GM18517 (cell line): ENCODE results near the gene PIH1D1.

ENCODE experiments used
- ATAC-seq: cut with Tn5 transposase; IDR thresholded peaks from one replicate; pipeline ENCODE4 v1.9.1; 2021; ENCODE audit warnings: mild to moderate bottlenecking, moderate library complexity; ENCODE audit not compliant: unreplicated experiment

Gene PIH1D1

GRCh38 chr19:49421039-49421877 is 30.4 kb downstream of the PIH1D1 start:
- ATAC-seq, result no peak

GRCh38 chr19:49420227-49420626 is 31.4 kb downstream of the PIH1D1 start:
- ATAC-seq, result no peak

- ATAC-seq, result no peak
These were observed 32.4 kb downstream of the PIH1D1 start for GRCh38 chr19:49419173-49419572.

GRCh38 chr19:49418511-49418910 is 33.1 kb downstream of the PIH1D1 start:
- ATAC-seq, result no peak

- no peak for ATAC-seq
These were observed 34.5 kb downstream of the PIH1D1 start for GRCh38 chr19:49417088-49417487.

- ATAC-seq, result no peak
These were observed 35.8 kb downstream of the PIH1D1 start for GRCh38 chr19:49415810-49416200.

- ATAC-seq, result no peak
These were observed 36.4 kb downstream of the PIH1D1 start for GRCh38 chr19:49415102-49415809.

- ATAC-seq, result no peak
These were observed 37.4 kb downstream of the PIH1D1 start for GRCh38 chr19:49414256-49414655.

- no peak for ATAC-seq
These were observed 38.3 kb downstream of the PIH1D1 start for GRCh38 chr19:49413348-49413747.

GRCh38 chr19:49411681-49412326 is 39.8 kb downstream of the PIH1D1 start:
- no peak for ATAC-seq

- no peak for ATAC-seq
These were observed 42.1 kb downstream of the PIH1D1 start for GRCh38 chr19:49409441-49410029.

- no peak for ATAC-seq
These were observed 42.7 kb downstream of the PIH1D1 start for GRCh38 chr19:49408816-49409440.

GRCh38 chr19:49407482-49408015 is 44.1 kb downstream of the PIH1D1 start:
- ATAC-seq, result no peak

GRCh38 chr19:49407079-49407478 is 44.5 kb downstream of the PIH1D1 start:
- ATAC-seq, result no peak

GRCh38 chr19:49403404-49404187 is 48.0 kb downstream of the PIH1D1 start:
- ATAC-seq, result no peak

GRCh38 chr19:49400029-49400428 is 51.6 kb downstream of the PIH1D1 start:
- ATAC-seq, result no peak

GRCh38 chr19:49398931-49399330 is 52.7 kb downstream of the PIH1D1 start:
- no peak for ATAC-seq

- ATAC-seq, result no peak
These were observed 53.5 kb downstream of the PIH1D1 start for GRCh38 chr19:49398001-49398615.

- ATAC-seq, result no peak
These were observed 54.7 kb downstream of the PIH1D1 start for GRCh38 chr19:49396738-49397505.
